Gastroesophageal sphincter (tissue), 4 donors: ENCODE results near the gene LY6G6D. TPM values are rescaled to one million over a fixed set of nuclear protein-coding genes. Genes with fewer than 3 reads are reported as not detected.

Experiments
- ATAC-seq: fragments of 150-250 bp; one replicate; pipeline ENCODE4 v1.9.1; 2016; ENCODE audit warnings: mild to moderate bottlenecking, moderate library complexity
- H3K27ac ChIP-seq, 4 donors: fragments of 200-600 bp; sonication (generic) in 3 of 4; 1 replicate in 3 of 4; 2 replicates in 1 of 4; pipeline ENCODE4 v1.5.1; 2016 to 2019
- H3K27me3 ChIP-seq: fragments of 200-600 bp; sonication (generic); one replicate; pipeline ENCODE4 v1.5.1; 2019
- H3K36me3 ChIP-seq, 2 donors: fragments of 200-600 bp; sonication (generic); one replicate each; pipeline ENCODE4 v1.5.1; 2019; ENCODE audit warnings: control low read depth in 1 of 2
- H3K4me1 ChIP-seq, 3 donors: fragments of 200-600 bp; sonication (generic); 1 replicate in 2 of 3; 2 replicates in 1 of 3; pipeline ENCODE4 v1.5.1; 2016 to 2019; ENCODE audit warnings: control low read depth in 2 of 3
- H3K4me3 ChIP-seq, 2 donors: fragments of 200-600 bp; sonication (generic); one replicate each; pipeline ENCODE4 v1.5.1; 2019; ENCODE audit warnings: mild to moderate bottlenecking in 1 of 2, moderate library complexity in 1 of 2
- H3K9me3 ChIP-seq, 3 donors: fragments of 200-600 bp; sonication (generic); one replicate each; pipeline ENCODE4 v1.5.1; 2017 to 2019; ENCODE audit warnings: control low read depth in 2 of 3
- CTCF ChIP-seq, 4 experiments: fragments of 200-600 bp in 2 of 4; fragments of 450-650 bp in 2 of 4; sonication (generic) in 1 of 4; IDR thresholded peaks; one replicate each; pipeline ENCODE4 v1.5.1; 2017 to 2019; ENCODE audit warnings: antibody characterized with exemption in 4 of 4, mild to moderate bottlenecking in 2 of 4, moderate library complexity in 2 of 4
- EP300 ChIP-seq: sonication (generic); formaldehyde crosslinking; IDR thresholded peaks from one replicate; pipeline ENCODE4 v1.6.1; 2017; ENCODE audit warnings: antibody characterized with exemption, mild to moderate bottlenecking
- POLR2A ChIP-seq, 2 donors: fragments of 450-650 bp; IDR thresholded peaks; one replicate each; pipeline ENCODE4 v1.6.1; 2017; ENCODE audit warnings: antibody characterized with exemption in 2 of 2, mild to moderate bottlenecking in 2 of 2, moderate library complexity in 1 of 2
- POLR2AphosphoS5 ChIP-seq: sonication (generic); formaldehyde crosslinking; IDR thresholded peaks from one replicate; pipeline ENCODE4 v1.6.1; 2017; ENCODE audit warnings: antibody characterized with exemption
- WGBS, 2 donors: methylation state at CpG; one replicate each; pipeline ENCODE4 v1.1.5; 2018; ENCODE audit warnings: low coverage in 1 of 2; 5-methylcytosine and 5-hydroxymethylcytosine counted together
- total RNA-seq, 4 donors: library from RNA; depleted of rRNA; stranded (reverse); fragments of >200 nt; gene quantifications; one replicate each; pipeline ENCODE4 v1.1.0, GENCODE V29; 2016

LY6G6D gene
- total RNA-seq, 4 donors from 2014 or later, result not detected

DNA sequence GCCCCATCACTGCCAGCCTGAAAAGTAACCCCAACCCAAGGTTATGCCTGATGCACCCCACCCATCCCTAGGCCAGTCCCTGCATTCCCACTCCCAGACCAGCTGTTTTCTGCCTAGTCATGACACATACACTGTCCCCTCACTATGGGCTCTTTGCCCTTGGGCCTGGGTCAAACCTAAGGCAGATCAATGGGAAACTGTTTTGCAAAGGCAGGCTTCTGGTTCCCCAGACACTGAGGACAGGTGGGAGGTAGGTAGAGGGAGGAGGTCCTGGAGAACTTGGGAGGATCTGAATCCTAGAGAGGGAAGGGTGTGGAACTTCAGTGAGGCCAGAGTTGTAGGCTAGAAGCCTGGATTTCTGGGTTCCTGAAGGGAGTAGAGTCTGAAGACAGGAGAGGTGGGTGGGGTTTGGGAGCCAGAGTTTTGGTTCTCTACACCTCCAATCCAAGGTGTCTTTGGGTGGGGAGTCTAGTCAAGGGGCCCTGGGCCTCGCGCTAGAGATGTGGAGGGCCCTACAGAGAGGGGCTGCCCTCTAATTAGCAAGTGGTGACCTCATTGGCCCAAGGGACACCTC, 19.2 kb downstream of the LY6G6D start:
- Histone ChIP-seq H3K9me3 (no peaks in the 10 kb centered on the region), H3K27me3 (no peaks in the 10 kb centered on the region), H3K36me3 (peaks cover 0 to 38% of the 10 kb centered on the region in 2 donors), H3K27ac (peak overlapping the region; percentile 79 to 93 (median 91)), H3K4me1 (peaks cover 1 to 78% (median 25%) of the 10 kb centered on the region in 3 donors), H3K4me3 (peak overlapping the region; percentile 61 to 71)
- no peak for ATAC-seq
- TF ChIP-seq POLR2A (IDR thresholded peaks at IDR 0.05), result no peak
- WGBS, 2 donors, result 0 to 10% methylated on average over 2 of the region's 2 CpGs

GRCh38 chr6:31734821-31735406, 19.8 kb downstream of the LY6G6D start:
- Histone ChIP-seq H3K9me3 (no peaks in the 10 kb centered on the region), H3K4me1 (peaks cover 3 to 81% (median 26%) of the 10 kb centered on the region in 3 donors), H3K27me3 (no peaks in the 10 kb centered on the region), H3K27ac (peak overlapping the region; percentile 79 to 93 (median 91)), H3K36me3 (peaks cover 0 to 38% of the 10 kb centered on the region in 2 donors), H3K4me3 (peak overlapping the region; percentile 61 to 71)
- no peak for ATAC-seq
- WGBS, 2 donors, result 0% methylated on average over 1 to 14 of the region's 18 CpGs
- no peak for TF ChIP-seq CTCF (IDR thresholded peaks at IDR 0.05)
- TF ChIP-seq POLR2A (IDR thresholded peaks at IDR 0.05), result peak in 1 of 2 donors; percentile 16
- TF ChIP-seq EP300, result no peak
- no peak for TF ChIP-seq POLR2AphosphoS5

DNA sequence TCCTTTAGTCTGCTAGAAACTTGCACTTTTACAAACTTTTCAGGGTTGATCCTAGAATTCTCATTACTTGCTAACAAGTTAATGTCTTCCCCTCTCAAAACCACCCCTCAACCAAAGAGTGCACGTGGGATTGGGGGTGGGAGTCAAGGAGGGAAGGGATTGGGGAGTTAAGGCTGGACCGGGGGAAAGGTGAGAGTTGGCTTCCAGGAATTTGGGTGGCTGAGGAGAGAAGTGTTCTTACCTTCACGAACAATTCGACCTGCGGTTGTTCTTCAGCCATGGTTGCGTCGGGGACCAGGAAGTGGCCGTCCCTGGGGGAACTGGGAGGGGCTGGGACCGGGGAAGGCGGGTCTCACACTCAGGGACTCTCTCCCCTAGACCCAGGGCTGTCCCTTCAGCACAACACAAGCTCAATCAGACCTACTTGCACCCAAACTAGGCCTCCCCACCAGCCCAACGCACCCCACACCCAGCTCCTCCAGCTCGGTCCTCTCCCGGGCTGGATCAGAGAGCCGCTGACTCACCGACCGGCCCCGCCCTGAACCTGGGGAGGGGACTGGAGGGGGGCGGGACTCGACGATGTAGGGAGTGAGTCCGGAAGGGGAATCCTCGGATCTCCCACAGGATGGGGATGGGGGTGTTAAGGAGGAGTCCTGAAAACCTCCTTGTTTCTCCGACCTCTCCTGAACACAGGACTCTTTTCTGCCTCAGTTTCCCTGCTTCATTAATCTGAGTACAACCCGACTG, 21.0 kb downstream of the LY6G6D start, which contains the start of gene CLIC1:
TSS of gene CLIC1 (minus strand) at position 510 of the 747 bp plus-strand sequence. CDS start at position 280, 230 bp downstream.
- ATAC-seq, result peak; percentile 69
- WGBS, 2 donors, result 0 to 3% methylated on average over 2 to 10 of the region's 24 CpGs
- peaks cover 3 to 78% (median 25%) of the 10 kb centered on the region in 3 donors for H3K4me1 ChIP-seq

DNA sequence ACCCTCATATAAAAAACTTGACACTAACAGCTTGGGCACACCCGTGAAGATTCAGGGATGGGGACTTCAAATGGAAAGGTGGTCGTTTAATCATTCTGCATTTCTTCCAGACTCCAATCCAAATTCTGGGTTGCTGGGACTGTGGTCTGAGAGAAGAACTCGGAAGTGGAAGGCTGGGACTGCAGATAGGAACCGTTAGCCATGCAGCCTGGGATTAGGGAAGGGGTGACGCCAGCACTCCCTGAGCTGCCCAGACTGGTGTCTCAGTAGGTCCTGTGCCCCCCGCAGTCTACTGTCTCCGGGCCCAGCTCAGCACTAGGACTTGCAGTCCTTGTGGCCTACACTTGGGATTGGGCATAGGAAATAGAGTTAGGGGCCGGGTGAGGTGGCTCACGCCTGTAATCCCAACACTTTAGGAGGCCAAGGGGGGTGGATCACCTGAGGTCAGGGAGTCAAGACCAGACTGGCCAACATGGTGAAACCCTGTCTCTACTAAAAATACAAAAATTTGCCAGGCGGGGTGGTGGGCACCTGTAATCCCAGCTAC, 21.7 kb downstream of the LY6G6D start:
- H3K4me3 ChIP-seq, result peak overlapping the region; percentile 61 to 71
- TF ChIP-seq EP300, result no peak
- TF ChIP-seq POLR2A (IDR thresholded peaks at IDR 0.05), result no peak
- TF ChIP-seq CTCF (IDR thresholded peaks at IDR 0.05), result no peak
- TF ChIP-seq POLR2AphosphoS5, result no peak
- peaks cover 3 to 73% (median 25%) of the 10 kb centered on the region in 3 donors for H3K4me1 ChIP-seq
- H3K27me3 ChIP-seq, result no peaks in the 10 kb centered on the region
- no peaks in the 10 kb centered on the region for H3K9me3 ChIP-seq
- peaks cover 0 to 25% of the 10 kb centered on the region in 2 donors for H3K36me3 ChIP-seq
- peak overlapping the region; percentile 79 to 93 (median 91) for H3K27ac ChIP-seq
- WGBS, 2 donors, result 0% methylated on average over 1 to 2 of the region's 10 CpGs
- ATAC-seq, result no peak

More for the DNA sequence above, 21.0 kb downstream of the LY6G6D start, which contains the start of gene CLIC1:
- peaks cover 0 to 32% of the 10 kb centered on the region in 2 donors for H3K36me3 ChIP-seq
- no peaks in the 10 kb centered on the region for H3K27me3 ChIP-seq
- peak within 1 kb of the TSS; percentile 79 to 93 (median 91) for H3K27ac ChIP-seq
- no peak for TF ChIP-seq EP300
- peak; percentile 96 for TF ChIP-seq POLR2AphosphoS5
- TF ChIP-seq POLR2A (IDR thresholded peaks at IDR 0.05), result peak; percentile 86 to 88
- no peak for TF ChIP-seq CTCF (IDR thresholded peaks at IDR 0.05)
- H3K9me3 ChIP-seq, result no peaks in the 10 kb centered on the region
- H3K4me3 ChIP-seq, result peak within 1 kb of the TSS; percentile 61 to 71
